Ovary (tissue), 9 donors: ENCODE data around the gene KMO. TPM values are rescaled to one million over a fixed set of nuclear protein-coding genes. Genes with fewer than 3 reads are reported as not detected.

ENCODE experiments used
- DNase-seq, 5 donors: peaks; one replicate each; pipeline ENCODE4 v3.0.0-alpha.2; 2019 to 2020
- H3K27ac ChIP-seq, 2 donors: fragments of 200-600 bp; one replicate each; pipeline versions ENCODE4 v1.5.1 to v1.8.0; 2019 to 2022
- H3K27me3 ChIP-seq: fragments of 200-600 bp; one replicate; pipeline ENCODE4 v1.8.0; 2022
- H3K36me3 ChIP-seq: fragments of 200-600 bp; sonication (generic); one replicate; pipeline ENCODE4 v1.5.1; 2019
- H3K4me1 ChIP-seq: one replicate; pipeline ENCODE4 v1.8.1; 2013; ENCODE audit warnings: mild to moderate bottlenecking, moderate library complexity; ENCODE audit not compliant: insufficient read depth
- H3K4me3 ChIP-seq: fragments of 200-600 bp; sonication (generic); one replicate; pipeline ENCODE4 v1.5.1; 2017
- H3K9me3 ChIP-seq, 2 donors: fragments of 200-600 bp in 1 of 2; sonication (generic) in 1 of 2; one replicate each; pipeline versions ENCODE4 v1.5.1 to v1.8.1; 2013 to 2019; ENCODE audit warnings: mild to moderate bottlenecking in 1 of 2, moderate library complexity in 1 of 2
- EP300 ChIP-seq: sonication (generic); formaldehyde crosslinking; IDR thresholded peaks from one replicate; pipeline ENCODE4 v1.6.1; 2017; ENCODE audit warnings: antibody characterized with exemption
- POLR2A ChIP-seq: fragments of 450-650 bp; IDR thresholded peaks from one replicate; pipeline ENCODE4 v1.6.1; 2017; ENCODE audit warnings: antibody characterized with exemption, mild to moderate bottlenecking, moderate library complexity
- WGBS, 3 donors: extraction: QIAGEN DNeasy Blood & Tissue Kit in 1 of 3; methylation state at CpG; one replicate each; pipeline versions ENCODE4 v1.1.5 to v1.1.7; 2013 to 2017; 5-methylcytosine and 5-hydroxymethylcytosine counted together
- intact Hi-C, 4 donors: fragments of 100-400 bp; cut with DNase I; formaldehyde crosslinking; loops; one replicate each; pipeline versions ENCODE4 v1.11.0 to v1.15.1; 2022 to 2023
- polyA plus RNA-seq, 2 donors: library from polyadenylated mRNA; stranded (reverse); fragments of 200-250 nt in 1 of 2; fragments of 350-450 nt in 1 of 2; fragmentation: Illumina TruSeq in 1 of 2; extraction: RNeasy Lipid Tissue Mini Kit (QIAGEN cat#74804) in 1 of 2; gene quantifications; one replicate each; pipeline ENCODE4 v1.2.3, GENCODE V29; 2013 to 2014
- total RNA-seq, 7 donors: library from RNA; depleted of rRNA in 2 of 7; stranded (reverse); fragments of >200 nt in 2 of 7; fragmentation: NEBNext Ultra II Directional in 3 of 7; extraction: Animal tissue kit (Norgen Biotek cat#: 25700) in 3 of 7; gene quantifications; one replicate each; pipeline versions ENCODE4 v1.1.0 to v1.2.4, GENCODE V29; 2016 to 2023
- TF ChIP-seq, protein P1 (sequence below), 3 donors: fragments of 450-650 bp in 2 of 3; fragments of 200-600 bp in 1 of 3; IDR thresholded peaks; one replicate each; pipeline versions ENCODE4 v1.5.1 to v1.8.0; 2016 to 2022; ENCODE audit warnings: antibody characterized with exemption in 3 of 3, mild to moderate bottlenecking in 1 of 3
- donor health status: DM: no; HTN: no; CAD: no; lungs with moderate emphysema.
- donor health status: DM: no; HTN: no; CAD: no.
- donor health status: Bipolar disorder and iron deficiency.
- donor health status: DM: yes; HTN: yes; CAD: no.
- donor health status: DM: no; HTN: no; CAD: no.
- donor health status: DM: yes; HTN: yes; CAD: no.

Gene KMO
- total and polyA plus RNA-seq, 9 donors = 0.12 to 2.0 (median 0.43) TPM; not detected in 1

DNA sequence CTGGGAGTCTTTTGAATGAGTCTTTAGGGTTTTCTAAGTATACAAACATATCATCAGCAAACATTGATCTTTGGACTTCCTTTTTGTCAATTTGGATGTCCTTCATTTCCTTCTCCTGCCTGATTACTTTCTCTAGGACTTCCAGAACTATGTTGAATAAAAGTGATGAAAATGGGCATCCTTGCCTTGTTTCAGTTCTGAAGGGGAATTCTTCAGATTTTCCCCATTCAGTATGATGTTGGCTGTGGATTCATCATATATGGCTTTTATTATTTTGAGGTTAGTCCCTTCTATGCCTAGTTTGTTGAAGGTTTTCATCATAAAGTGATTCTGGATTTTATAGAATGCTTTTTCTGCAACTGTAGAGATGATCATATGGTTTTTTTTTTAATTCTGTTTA lies 42.0 kb downstream of the KMO start:
- Histone ChIP-seq H3K4me3 (no peak overlapping the region), H3K27me3 (no peaks in the 10 kb centered on the region), H3K36me3 (no peaks in the 10 kb centered on the region), H3K4me1 (no peaks in the 10 kb centered on the region), H3K9me3 (no peaks in the 10 kb centered on the region), H3K27ac (no peak overlapping the region)
- no peak for DNase-seq
- intact Hi-C loops = no loop called here
- TF ChIP-seq POLR2A (no peak), EP300 (no peak)
- TF ChIP-seq, protein P1, sequence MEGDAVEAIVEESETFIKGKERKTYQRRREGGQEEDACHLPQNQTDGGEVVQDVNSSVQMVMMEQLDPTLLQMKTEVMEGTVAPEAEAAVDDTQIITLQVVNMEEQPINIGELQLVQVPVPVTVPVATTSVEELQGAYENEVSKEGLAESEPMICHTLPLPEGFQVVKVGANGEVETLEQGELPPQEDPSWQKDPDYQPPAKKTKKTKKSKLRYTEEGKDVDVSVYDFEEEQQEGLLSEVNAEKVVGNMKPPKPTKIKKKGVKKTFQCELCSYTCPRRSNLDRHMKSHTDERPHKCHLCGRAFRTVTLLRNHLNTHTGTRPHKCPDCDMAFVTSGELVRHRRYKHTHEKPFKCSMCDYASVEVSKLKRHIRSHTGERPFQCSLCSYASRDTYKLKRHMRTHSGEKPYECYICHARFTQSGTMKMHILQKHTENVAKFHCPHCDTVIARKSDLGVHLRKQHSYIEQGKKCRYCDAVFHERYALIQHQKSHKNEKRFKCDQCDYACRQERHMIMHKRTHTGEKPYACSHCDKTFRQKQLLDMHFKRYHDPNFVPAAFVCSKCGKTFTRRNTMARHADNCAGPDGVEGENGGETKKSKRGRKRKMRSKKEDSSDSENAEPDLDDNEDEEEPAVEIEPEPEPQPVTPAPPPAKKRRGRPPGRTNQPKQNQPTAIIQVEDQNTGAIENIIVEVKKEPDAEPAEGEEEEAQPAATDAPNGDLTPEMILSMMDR (IDR thresholded peaks at IDR 0.05) = no peak

- WGBS, 3 donors = 65 to 90% (median 77%) methylated on average over 4 of the region's 4 CpGs
- Histone ChIP-seq H3K27me3 (no peaks in the 10 kb centered on the region), H3K9me3 (no peaks in the 10 kb centered on the region), H3K27ac (no peak overlapping the region), H3K36me3 (no peaks in the 10 kb centered on the region), H3K4me3 (no peak overlapping the region), H3K4me1 (no peaks in the 10 kb centered on the region)
- intact Hi-C loops = no loop called here
- TF ChIP-seq EP300 (no peak), POLR2A (no peak)
- TF ChIP-seq, protein P1 (IDR thresholded peaks at IDR 0.05) = no peak
- DNase-seq = no peak
Measured at GRCh38 chr1:241579434-241579833, 47.3 kb downstream of the KMO start.

DNA sequence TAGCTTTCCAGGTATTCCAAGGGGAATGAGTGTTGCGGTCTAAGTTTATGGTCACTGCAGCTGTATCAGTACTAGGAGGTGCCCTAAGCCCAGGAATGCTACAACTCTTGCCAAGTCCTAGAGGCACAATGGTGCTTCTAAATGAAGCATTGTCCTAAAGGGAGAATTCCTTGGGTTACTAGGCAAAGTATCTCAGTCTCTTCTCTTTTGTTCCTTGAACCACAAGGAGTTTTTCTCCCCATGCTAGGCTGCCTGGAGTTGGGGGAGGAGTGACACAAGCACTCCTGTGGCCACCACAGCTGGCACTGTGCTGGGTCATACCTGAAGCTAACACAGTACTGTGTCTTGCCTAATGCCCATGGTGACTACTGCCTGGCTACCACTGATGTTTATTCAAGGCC lies 50.7 kb downstream of the KMO start:
- 94 to 100% (median 95%) methylated on average over 1 of the region's 1 CpG for WGBS, 3 donors
- TF ChIP-seq POLR2A (no peak), EP300 (no peak)
- TF ChIP-seq, protein P1 (IDR thresholded peaks at IDR 0.05) = no peak
- intact Hi-C loops = no loop called here
- no peak for DNase-seq
- no peaks in the 10 kb centered on the region for H3K27me3 ChIP-seq
- H3K4me3 ChIP-seq = no peak overlapping the region
- no peaks in the 10 kb centered on the region for H3K4me1 ChIP-seq
- no peaks in the 10 kb centered on the region for H3K36me3 ChIP-seq
- no peaks in the 10 kb centered on the region for H3K9me3 ChIP-seq
- no peak overlapping the region for H3K27ac ChIP-seq

DNA sequence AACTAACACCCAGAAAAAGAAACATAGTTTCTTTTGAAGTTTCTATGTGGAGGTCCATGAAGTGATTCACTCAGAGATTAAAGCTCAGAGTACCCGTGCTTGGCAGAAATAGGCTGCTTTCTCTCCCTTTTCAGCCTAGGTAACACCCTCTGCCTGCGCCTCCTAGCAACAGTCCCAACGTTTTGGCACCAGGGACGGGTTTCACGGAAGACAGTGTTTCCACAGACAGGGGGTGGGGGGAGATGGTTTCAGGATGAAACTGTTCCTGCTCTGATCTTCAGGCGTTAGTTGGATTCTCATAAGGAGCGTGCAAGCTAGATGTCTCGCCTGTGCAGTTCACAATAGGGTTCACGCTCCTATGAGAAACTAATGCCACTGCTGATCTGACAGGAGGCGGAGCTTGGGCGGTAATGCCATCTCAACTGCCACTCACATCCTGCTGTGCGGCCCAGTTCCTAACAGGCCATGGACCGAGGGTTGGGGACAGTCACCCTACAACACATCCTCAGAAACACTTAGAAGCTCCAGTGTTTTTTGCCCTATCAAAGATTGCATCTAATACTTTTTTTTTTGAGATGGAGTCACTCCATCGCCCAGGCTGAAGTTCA lies 54.8 kb downstream of the KMO start:
- TF ChIP-seq POLR2A (no peak), EP300 (no peak)
- TF ChIP-seq, protein P1 (IDR thresholded peaks at IDR 0.05) = no peak
- Histone ChIP-seq H3K27ac (no peak overlapping the region), H3K4me1 (no peaks in the 10 kb centered on the region), H3K4me3 (no peak overlapping the region), H3K9me3 (no peaks in the 10 kb centered on the region), H3K36me3 (no peaks in the 10 kb centered on the region), H3K27me3 (no peaks in the 10 kb centered on the region)
- intact Hi-C loops = no loop called here
- WGBS, 3 donors = 81 to 83% (median 82%) methylated on average over 14 of the region's 14 CpGs
- DNase-seq = no peak
